Measurements from ENCODE around the gene CELF2.

GRCh38 chr10:11331726-11332125 is 314.1 kb downstream of the CELF2 start:
- no peak for TF ChIP-seq POLR2A (IDR thresholded peaks at IDR 0.05)
- TF ChIP-seq CTCF (IDR thresholded peaks at IDR 0.05), result no peak
- no peak for TF ChIP-seq POLR2AphosphoS5 (IDR thresholded peaks at IDR 0.05)
